ENCODE measurements around the gene KRT8. TPM values are rescaled to one million over a fixed set of nuclear protein-coding genes. Genes with fewer than 3 reads are reported as not detected.

Gene KRT8
- total RNA-seq, 1 donor from 2014 or later, result 22.8 TPM

DNA sequence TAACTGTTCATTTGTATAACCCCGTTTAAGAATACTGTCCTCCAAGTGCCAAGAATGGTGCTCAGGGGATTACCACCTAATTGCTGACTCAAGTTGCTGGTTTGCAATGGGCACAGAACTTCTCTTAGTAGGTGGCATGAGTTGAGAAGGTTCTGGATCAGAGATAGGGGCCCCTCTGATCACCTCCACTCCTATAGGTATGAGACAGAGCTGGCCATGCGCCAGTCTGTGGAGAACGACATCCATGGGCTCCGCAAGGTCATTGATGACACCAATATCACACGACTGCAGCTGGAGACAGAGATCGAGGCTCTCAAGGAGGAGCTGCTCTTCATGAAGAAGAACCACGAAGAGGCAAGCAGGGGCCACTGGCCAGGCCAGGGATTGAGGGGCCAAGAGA lies 45.7 kb upstream of the KRT8 start:
- no peaks in the 10 kb centered on the region for H3K9me3 ChIP-seq
- no peaks in the 10 kb centered on the region for H3K4me1 ChIP-seq
- no peak for DNase-seq (ENCODE audit: extremely low spot score in 2 of 2)
- TF ChIP-seq, protein P1, sequence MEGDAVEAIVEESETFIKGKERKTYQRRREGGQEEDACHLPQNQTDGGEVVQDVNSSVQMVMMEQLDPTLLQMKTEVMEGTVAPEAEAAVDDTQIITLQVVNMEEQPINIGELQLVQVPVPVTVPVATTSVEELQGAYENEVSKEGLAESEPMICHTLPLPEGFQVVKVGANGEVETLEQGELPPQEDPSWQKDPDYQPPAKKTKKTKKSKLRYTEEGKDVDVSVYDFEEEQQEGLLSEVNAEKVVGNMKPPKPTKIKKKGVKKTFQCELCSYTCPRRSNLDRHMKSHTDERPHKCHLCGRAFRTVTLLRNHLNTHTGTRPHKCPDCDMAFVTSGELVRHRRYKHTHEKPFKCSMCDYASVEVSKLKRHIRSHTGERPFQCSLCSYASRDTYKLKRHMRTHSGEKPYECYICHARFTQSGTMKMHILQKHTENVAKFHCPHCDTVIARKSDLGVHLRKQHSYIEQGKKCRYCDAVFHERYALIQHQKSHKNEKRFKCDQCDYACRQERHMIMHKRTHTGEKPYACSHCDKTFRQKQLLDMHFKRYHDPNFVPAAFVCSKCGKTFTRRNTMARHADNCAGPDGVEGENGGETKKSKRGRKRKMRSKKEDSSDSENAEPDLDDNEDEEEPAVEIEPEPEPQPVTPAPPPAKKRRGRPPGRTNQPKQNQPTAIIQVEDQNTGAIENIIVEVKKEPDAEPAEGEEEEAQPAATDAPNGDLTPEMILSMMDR (IDR thresholded peaks at IDR 0.05), result no peak
- no peak overlapping the region for H3K27ac ChIP-seq
- peak overlapping the region; percentile 52 to 60 for H3K4me3 ChIP-seq
- intact Hi-C loops (cut with DNase I), result no loop called here
- no peaks in the 10 kb centered on the region for H3K27me3 ChIP-seq
- no peaks in the 10 kb centered on the region for H3K36me3 ChIP-seq

DNA sequence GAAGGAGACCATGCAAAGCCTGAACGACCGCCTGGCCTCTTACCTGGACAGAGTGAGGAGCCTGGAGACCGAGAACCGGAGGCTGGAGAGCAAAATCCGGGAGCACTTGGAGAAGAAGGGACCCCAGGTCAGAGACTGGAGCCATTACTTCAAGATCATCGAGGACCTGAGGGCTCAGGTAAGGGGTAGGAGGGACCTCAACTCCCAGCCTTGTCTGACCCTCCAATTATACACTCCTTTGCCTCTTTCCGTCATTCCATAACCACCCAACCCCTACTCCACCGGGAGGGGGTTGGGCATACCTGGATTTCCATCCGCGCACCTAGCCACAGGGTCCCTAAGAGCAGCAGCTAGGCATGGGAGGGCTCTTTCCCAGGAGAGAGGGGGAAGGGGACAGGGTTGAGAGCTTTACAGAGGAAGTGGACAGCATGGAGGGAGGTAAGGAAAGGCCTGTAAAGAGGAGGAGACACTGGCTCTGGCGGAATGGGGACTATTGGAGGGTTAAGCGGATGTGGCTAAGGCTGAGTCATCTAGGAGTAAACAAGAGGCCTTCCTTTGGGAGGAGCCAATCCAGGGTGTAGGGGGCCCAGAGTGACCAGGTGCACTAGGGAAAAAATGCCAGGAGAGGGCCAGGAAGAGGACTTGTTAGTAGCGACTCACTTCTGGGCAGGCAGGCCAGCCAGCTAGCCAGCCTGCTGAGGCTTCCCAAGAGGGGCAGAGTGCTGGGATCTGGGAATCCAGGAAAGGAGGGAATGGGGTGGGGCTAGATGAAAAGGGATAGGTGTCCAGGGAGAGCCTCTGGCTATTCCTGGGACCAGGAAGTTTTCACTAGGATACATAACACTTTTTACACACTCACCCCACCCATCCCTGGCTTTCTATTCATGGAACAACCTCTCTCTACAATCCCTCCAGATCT lies 44.8 kb upstream of the KRT8 start:
- H3K4me1 ChIP-seq, result no peaks in the 10 kb centered on the region
- intact Hi-C loops (cut with DNase I), result no loop called here
- H3K9me3 ChIP-seq, result no peaks in the 10 kb centered on the region
- no peaks in the 10 kb centered on the region for H3K27me3 ChIP-seq
- peak overlapping the region; percentile 52 to 60 for H3K4me3 ChIP-seq
- peak overlapping the region; percentile 77 for H3K27ac ChIP-seq
- TF ChIP-seq, protein P1 (IDR thresholded peaks at IDR 0.05), result no peak
- TF ChIP-seq POLR2A (IDR thresholded peaks at IDR 0.05), result no peak
- TF ChIP-seq POLR2AphosphoS5 (IDR thresholded peaks at IDR 0.05; ENCODE audit: insufficient read depth in 1 of 2, low read depth in 1 of 2), result peak in 1 of 2 donors; percentile 21
- no peak for DNase-seq (ENCODE audit: extremely low spot score in 2 of 2)
- no peaks in the 10 kb centered on the region for H3K36me3 ChIP-seq

DNA sequence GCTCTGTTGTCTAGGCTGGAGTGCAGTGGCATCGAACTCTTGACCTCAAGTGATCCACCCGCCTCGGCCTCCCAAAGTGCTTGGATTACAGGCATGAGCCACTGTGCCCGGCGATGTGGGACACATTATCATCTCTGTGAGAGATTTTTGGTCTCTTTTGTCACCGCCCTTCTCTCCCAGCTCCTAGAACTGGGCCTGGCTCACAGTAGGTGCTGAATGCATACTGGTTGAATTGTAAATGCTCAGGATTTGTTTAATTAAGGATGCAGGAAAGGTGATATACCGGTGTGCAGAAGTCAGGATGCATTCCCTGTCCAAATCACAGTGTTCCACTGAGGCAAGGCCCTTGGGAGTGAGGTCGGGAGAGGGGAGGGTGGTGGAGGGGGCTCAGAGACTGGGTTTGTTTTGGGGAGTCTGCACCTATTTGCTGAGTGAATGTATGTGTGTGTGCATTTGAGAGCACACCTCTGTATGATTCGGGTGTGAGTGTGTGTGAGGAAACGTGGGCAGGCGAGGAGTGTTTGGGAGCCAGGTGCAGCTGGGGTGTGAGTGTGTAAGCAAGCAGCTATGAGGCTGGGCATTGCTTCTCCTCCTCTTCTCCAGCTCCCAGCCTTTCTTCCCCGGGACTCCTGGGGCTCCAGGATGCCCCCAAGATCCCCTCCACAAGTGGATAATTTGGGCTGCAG lies 43.0 kb upstream of the KRT8 start:
- no peaks in the 10 kb centered on the region for H3K4me1 ChIP-seq
- no peaks in the 10 kb centered on the region for H3K27me3 ChIP-seq
- H3K9me3 ChIP-seq, result no peaks in the 10 kb centered on the region
- TF ChIP-seq, protein P1 (IDR thresholded peaks at IDR 0.05), result no peak
- TF ChIP-seq POLR2AphosphoS5 (IDR thresholded peaks at IDR 0.05; ENCODE audit: insufficient read depth in 1 of 2, low read depth in 1 of 2) (no peak), POLR2A (IDR thresholded peaks at IDR 0.05) (no peak)
- H3K36me3 ChIP-seq, result no peaks in the 10 kb centered on the region
- DNase-seq (ENCODE audit: extremely low spot score in 2 of 2), result no peak
- no peak overlapping the region for H3K27ac ChIP-seq
- intact Hi-C loops (cut with DNase I), result no loop called here
- no peak overlapping the region for H3K4me3 ChIP-seq

DNA sequence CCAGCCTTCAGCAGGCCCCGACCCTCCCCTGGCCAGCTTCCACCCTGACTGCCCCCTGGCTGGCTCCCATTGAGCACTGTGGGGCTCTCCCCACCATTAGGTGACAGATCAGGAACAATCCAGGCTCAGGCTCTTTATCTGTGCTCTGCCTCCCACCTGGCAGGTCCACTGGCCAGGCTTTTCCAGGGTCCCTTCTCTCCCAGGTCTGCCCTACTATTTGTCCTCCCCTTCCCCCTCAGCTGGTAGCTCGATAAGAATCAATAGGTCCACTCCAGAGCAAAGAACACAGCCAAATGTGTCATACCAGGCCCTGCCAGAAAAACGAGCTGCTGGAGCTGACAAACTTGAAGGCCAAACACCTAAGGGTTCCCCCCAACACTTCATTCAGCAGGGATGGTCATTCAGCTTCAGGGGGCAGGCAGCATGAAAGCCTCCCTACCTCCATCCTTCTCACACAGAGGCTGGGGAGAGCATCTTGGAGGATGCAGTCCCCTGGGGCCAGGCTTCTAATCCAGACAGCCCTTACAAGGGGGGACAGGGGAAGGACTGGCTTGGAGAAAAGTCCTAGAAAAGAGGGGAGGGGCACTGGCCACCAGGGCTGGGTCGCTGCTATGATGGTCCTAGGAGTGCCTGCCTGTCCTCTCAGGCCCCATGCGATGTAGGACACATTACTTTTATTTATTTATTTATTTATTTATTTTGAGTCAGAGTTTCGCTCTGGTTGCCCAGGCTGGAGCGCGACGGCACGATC lies 42.1 kb upstream of the KRT8 start:
- no peaks in the 10 kb centered on the region for H3K36me3 ChIP-seq
- TF ChIP-seq, protein P1 (IDR thresholded peaks at IDR 0.05), result no peak
- TF ChIP-seq POLR2AphosphoS5 (IDR thresholded peaks at IDR 0.05; ENCODE audit: insufficient read depth in 1 of 2, low read depth in 1 of 2) (no peak), POLR2A (IDR thresholded peaks at IDR 0.05) (no peak)
- no peaks in the 10 kb centered on the region for H3K4me1 ChIP-seq
- no peaks in the 10 kb centered on the region for H3K9me3 ChIP-seq
- H3K27me3 ChIP-seq, result no peaks in the 10 kb centered on the region
- no peak overlapping the region for H3K4me3 ChIP-seq
- no peak overlapping the region for H3K27ac ChIP-seq
- intact Hi-C loops (cut with DNase I), result no loop called here
- no peak for DNase-seq (ENCODE audit: extremely low spot score in 2 of 2)
